Measurements from ENCODE around the gene CTAGE4. TPM values are rescaled to one million over a fixed set of nuclear protein-coding genes. Genes with fewer than 3 reads are reported as not detected.
"Not testable (repeated sequence)": the region's sequence is repeated elsewhere in the genome, so short reads cannot be mapped to it uniquely, and the experiment has no call there.

CTAGE4 gene
- total RNA-seq (2014; rRNA removed; shearing (Covaris generic)), result 3.8 and 3.9 TPM in 2 replicates

- DNase-seq (ENCODE audit: low spot score), result not testable (repeated sequence)
Observed at GRCh38 chr7:144183166-144183565, at the start of gene CTAGE4. CTAGE4 (plus strand) TSS chr7:144183466; CDS start chr7:144183504, 38 bp downstream.

DNA sequence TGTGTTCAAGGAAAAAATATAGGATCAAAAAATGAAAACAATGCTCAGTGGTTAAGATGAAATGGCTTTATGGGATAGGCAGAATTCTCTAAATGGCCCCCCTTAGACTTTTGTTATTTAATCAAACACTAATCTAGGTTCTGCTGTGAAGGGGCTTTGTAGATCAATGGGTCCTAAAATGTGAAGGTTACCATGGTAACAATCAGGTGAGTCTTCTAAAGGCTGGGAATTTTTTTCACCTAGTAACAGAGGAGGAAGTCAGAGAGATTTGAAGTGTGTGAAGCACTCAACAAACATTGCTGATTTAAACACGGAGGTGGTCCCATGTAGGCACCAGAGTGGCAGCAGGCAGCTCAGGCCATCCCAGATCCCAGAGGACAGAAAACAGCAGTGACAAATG lies 49.1 kb upstream of the CTAGE4 start:
- no peak for DNase-seq (ENCODE audit: low spot score)

DNA sequence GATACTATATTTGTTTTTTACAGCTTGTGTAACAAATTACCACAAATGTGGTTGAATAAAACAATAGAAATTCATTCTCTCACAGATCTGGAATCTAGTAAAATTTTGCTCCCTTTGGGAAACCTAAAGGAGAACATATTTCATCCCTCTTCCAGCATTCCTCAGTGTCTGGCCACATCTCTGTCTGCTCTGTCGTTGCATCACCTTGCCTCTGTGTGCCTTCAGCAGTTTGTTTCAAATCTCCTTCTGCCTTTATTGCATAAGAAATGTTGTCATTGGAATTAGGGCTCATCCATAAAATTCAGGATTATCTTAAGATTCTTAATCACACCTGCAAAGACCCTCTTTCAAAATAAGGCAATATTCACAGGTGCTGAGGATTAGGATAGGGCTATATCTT lies 45.8 kb upstream of the CTAGE4 start:
- DNase-seq (ENCODE audit: low spot score), result no peak

DNA sequence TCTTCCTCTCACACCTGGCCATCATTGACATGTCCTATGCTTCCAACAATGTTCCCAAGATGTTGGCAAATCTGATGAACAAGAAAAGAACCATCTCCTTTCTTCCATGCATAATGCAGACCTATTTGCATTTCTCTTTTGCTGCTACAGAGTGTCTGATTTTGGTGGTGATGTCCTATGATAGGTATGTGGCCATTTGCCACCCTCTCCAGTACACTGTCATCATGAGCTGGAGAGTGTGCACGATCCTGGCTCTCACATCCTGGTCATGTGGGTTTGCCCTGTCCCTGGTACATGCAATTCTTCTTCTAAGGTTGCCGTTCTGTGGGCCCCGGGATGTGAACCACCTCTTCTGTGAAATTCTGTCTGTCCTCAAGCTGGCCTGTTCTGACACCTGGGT lies 41.1 kb upstream of the CTAGE4 start:
- DNase-seq (ENCODE audit: low spot score), result no peak

DNA sequence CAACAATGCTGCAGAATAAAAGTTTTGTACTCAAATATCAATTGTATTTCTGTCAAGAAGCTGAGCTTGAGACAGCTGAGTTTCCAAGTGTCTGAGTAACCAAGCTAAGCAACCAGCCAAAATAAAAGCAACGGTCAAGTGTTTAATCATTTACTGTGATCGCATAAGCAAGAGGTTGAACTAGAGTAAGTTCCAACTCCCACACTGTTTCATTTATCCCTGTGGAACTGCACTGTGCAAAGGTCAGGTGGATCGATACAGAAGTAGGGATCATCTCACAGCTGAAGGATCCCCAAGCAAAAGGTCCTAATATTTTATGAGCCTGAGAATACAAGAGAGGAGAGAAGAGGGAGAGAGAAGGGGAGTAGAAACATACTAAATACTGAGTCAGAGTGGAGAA lies 38.8 kb upstream of the CTAGE4 start:
- DNase-seq (ENCODE audit: low spot score), result no peak

GRCh38 chr7:144148224-144148827 lies 34.9 kb upstream of the CTAGE4 start:
- no peak for DNase-seq (ENCODE audit: low spot score)

- no peak for DNase-seq (ENCODE audit: low spot score)
Observed at GRCh38 chr7:144158861-144159260, 24.4 kb upstream of the CTAGE4 start.

- DNase-seq (ENCODE audit: low spot score), result no peak
Observed at GRCh38 chr7:144164784-144165183, 18.5 kb upstream of the CTAGE4 start.

GRCh38 chr7:144171594-144172350 lies 11.5 kb upstream of the CTAGE4 start:
- not testable (repeated sequence) for DNase-seq (ENCODE audit: low spot score)

- DNase-seq (ENCODE audit: low spot score), result no peak
Observed at GRCh38 chr7:144174613-144175012, 8.7 kb upstream of the CTAGE4 start.

- peak; percentile 23 for DNase-seq (ENCODE audit: low spot score)
Observed at GRCh38 chr7:144178380-144179164, 4.7 kb upstream of the CTAGE4 start.

DNA sequence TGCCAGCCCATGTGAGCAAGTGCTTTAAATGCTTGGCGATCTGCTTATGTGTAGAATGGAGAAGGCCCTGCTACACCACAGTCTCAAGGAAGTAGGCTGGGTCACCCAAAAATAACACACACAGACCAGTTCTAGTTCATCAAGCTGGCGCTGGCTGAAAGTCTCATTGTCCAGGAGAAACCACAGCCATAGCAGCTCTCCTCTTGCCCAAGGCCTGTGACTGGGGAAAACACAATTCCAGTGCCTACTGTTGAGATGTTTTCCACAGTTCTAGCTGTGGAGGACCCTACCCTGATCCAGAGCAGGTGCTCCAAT lies 4.1 kb upstream of the CTAGE4 start:
- not testable (repeated sequence) for DNase-seq (ENCODE audit: low spot score)

- DNase-seq (ENCODE audit: low spot score), result not testable (repeated sequence)
Observed at GRCh38 chr7:144187848-144188247, 4.6 kb downstream of the CTAGE4 start.

- DNase-seq (ENCODE audit: low spot score), result not testable (repeated sequence)
Observed at GRCh38 chr7:144188578-144189171, 5.4 kb downstream of the CTAGE4 start.

DNA sequence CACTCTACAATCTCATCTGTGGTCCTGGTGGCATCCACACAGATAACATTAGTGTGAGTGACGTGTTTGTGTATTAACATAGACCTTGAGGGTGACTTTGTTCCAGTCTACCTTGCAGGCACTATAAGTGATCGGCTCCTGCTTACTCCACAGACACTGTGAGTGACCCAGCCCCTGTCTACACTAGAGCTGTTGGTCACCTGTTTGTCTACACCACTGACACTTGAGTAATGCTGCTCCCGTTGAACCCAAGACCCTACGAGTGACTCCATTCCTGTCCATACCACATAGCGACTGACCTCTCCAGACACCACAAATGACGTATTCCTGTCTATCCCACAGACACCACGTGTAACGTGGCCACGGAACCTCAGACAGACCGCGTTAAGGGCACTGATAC lies 10.5 kb downstream of the CTAGE4 start:
- not testable (repeated sequence) for DNase-seq (ENCODE audit: low spot score)

GRCh38 chr7:144194453-144194852 lies 11.2 kb downstream of the CTAGE4 start:
- not testable (repeated sequence) for DNase-seq (ENCODE audit: low spot score)

DNA sequence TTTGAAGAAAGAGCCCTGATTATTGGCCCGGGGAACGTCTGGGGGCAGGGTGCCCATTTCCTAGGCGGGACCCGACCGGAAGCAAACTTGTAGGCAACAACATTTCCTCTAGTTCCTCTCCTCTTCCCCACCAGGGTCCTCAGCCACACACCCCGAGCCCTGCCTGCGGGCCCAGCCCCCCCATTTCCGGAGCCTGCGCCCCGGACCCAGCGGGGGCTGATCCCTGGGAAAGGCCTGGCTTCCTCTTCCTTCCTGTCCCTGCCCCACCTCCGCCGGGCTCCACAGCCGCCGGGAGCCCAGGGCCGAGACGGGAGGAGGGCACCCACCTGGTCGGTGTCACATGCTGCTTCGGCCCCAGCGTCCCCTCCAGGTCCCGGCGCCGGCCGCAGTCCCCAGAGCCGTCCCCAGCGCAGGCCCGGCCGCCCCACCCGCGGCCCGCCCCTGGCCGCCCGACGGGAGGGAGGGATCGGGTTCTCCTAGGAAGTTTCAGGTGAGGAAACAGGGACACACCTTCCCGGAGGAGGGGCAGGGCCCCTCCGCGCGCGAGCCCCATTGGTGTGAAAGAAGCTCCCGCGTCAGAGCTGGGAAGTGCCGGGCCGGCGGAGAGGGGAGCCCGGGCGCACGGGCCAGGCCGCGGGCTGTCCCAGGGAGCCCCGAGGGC lies 12.1 kb downstream of the CTAGE4 start, which contains the start of gene ARHGEF35:
TSS of gene ARHGEF35 (minus strand) at position 622 of the 661 bp plus-strand sequence. CDS start 7,450 bp downstream, outside the sequence.
- DNase-seq (ENCODE audit: low spot score), result not testable (repeated sequence)

GRCh38 chr7:144198934-144199333 lies 15.7 kb downstream of the CTAGE4 start:
- DNase-seq (ENCODE audit: low spot score), result not testable (repeated sequence)

GRCh38 chr7:144201978-144202377 lies 18.7 kb downstream of the CTAGE4 start:
- not testable (repeated sequence) for DNase-seq (ENCODE audit: low spot score)

DNA sequence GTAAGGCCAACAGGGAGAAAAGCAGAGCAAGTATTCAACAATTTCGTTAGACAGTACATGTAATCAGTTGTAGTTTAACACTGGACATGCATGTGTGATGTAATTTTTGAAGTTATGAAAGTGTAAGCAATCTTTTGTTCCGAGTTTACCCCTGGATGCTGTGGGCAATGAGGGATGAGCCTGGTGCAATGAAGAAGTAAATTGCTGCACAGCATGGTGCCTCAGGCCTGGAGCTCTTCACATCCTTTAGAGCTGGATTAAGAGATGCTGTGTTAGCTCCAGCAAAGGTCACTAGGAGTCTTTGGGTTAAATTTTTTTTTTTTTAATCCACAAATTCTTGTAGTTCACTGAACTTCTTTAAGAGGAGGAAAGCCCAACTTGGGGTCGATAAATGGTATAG lies 19.8 kb downstream of the CTAGE4 start:
- not testable (repeated sequence) for DNase-seq (ENCODE audit: low spot score)

DNA sequence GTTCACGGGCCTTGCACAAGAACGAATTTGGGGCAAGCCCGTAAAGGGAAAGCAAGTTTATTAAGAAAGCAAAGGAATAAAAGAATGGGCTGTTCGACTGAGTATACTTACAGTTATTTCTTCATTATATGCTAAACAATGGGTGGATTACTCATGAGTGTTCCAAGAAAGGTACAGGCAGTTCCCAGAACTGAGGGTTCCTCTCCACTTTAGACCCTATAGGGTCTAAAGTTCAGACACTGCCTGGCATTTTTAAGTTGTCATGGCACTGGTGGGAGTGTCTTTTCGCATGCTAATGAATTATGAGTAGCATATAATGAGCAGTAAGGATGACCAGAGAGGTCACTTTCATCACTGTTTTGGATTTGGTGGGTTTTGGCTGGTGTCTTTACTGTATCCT lies 22.0 kb downstream of the CTAGE4 start:
- not testable (repeated sequence) for DNase-seq (ENCODE audit: low spot score)
